ENCODE data around the gene RCSD1.

The RCSD1 gene

DNA sequence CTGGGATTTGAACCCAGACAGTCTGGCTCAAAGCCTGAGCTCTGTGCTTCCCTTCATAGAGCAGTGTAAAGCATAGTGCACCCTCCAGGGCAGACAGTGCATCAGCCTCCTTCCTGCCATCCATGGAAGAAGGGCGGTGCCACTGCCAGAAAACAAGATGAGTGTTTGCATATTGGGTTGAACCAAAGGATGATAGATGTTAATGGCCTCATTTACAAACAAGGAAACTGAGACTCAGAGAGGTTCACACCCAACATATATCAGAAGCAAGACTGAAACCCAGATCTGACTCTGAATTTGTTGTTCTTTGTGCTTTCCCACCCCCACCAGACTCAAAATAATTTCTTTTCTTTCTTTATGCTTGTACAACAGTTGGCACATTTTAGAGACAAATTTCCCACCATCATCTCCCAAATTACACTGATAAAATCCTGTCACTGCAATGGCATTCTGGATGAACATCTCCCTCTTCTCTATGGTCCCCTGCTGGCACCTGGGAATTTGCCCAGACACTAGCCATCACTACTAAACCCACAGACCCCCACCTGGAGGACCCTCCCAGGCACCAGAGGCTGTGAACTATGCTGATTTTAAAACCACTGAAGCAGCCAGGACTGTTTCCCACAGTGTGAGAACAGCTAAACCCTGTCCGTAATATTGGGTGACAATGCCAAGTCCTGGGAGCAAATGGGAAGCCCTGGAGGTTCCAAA, 46.3 kb downstream of the RCSD1 start:
- DNase-seq (ENCODE audit: low spot score) = no peak
- no peak overlapping the region for H3K4me2 ChIP-seq (ENCODE audit: insufficient read depth, low read length, poor library complexity, severe bottlenecking)
- H2BK12ac ChIP-seq (ENCODE audit: low read length) = no peak overlapping the region
- H3K27ac ChIP-seq (replicated peaks; ENCODE audit: low read length) = no peak overlapping the region
- no peak overlapping the region for H3K9ac ChIP-seq (ENCODE audit: low read depth, low read length, poor library complexity)
- H3K4me3 ChIP-seq (ENCODE audit: low read length in 2 of 2) = no peak overlapping the region
- H3K14ac ChIP-seq (ENCODE audit: low read length) = no peak overlapping the region
- H3K18ac ChIP-seq (ENCODE audit: low read length) = no peak overlapping the region
- no CpG with 5 or more reads among the region's 2 CpGs for whole genome bisulfite sequencing, 2 donors (ENCODE audit: extremely low coverage in 2 of 2, insufficient read length in 2 of 2, insufficient replicate concordance in 1 of 2)
- H2BK15ac ChIP-seq (ENCODE audit: low read length) = no peak overlapping the region
- H2BK5ac ChIP-seq (ENCODE audit: low read length) = no peak overlapping the region
- H3K9me3 ChIP-seq (replicated peaks in 1 of 2; ENCODE audit: control insufficient read depth in 2 of 2, insufficient read depth in 1 of 2, low read depth in 1 of 2, low read length in 2 of 2) = no peaks in the 10 kb centered on the region
- H3K23ac ChIP-seq (ENCODE audit: low read depth, low read length, poor library complexity) = no peak overlapping the region
- H3K4me1 ChIP-seq (ENCODE audit: control insufficient read depth in 2 of 2, insufficient read depth in 1 of 2, low read depth in 1 of 2, low read length in 2 of 2) = peaks cover 0 to 3% of the 10 kb centered on the region in 2 donors
- no peaks in the 10 kb centered on the region for H3K36me3 ChIP-seq (replicated peaks in 1 of 2; ENCODE audit: control insufficient read depth in 2 of 2, insufficient read depth in 2 of 2, low read length in 2 of 2)
- H3K27me3 ChIP-seq (ENCODE audit: control insufficient read depth in 3 of 3, insufficient read depth in 3 of 3, low read depth in 1 of 3, low read length in 3 of 3) = peaks cover 0 to 24% (median 0%) of the 10 kb centered on the region in 3 experiments
- no peak overlapping the region for H4K91ac ChIP-seq (ENCODE audit: low read depth, low read length, poor library complexity)
- H3K4ac ChIP-seq (ENCODE audit: low read length) = no peak overlapping the region
- H4K8ac ChIP-seq (ENCODE audit: low read depth, low read length) = no peak overlapping the region
- no peak overlapping the region for H2AK5ac ChIP-seq (ENCODE audit: low read depth, low read length)
- H2BK120ac ChIP-seq (ENCODE audit: low read depth, low read length) = no peak overlapping the region
- H3K79me1 ChIP-seq (ENCODE audit: low read depth, low read length) = no peaks in the 10 kb centered on the region
- no peak overlapping the region for H2AFZ ChIP-seq (ENCODE audit: low read length)

DNA sequence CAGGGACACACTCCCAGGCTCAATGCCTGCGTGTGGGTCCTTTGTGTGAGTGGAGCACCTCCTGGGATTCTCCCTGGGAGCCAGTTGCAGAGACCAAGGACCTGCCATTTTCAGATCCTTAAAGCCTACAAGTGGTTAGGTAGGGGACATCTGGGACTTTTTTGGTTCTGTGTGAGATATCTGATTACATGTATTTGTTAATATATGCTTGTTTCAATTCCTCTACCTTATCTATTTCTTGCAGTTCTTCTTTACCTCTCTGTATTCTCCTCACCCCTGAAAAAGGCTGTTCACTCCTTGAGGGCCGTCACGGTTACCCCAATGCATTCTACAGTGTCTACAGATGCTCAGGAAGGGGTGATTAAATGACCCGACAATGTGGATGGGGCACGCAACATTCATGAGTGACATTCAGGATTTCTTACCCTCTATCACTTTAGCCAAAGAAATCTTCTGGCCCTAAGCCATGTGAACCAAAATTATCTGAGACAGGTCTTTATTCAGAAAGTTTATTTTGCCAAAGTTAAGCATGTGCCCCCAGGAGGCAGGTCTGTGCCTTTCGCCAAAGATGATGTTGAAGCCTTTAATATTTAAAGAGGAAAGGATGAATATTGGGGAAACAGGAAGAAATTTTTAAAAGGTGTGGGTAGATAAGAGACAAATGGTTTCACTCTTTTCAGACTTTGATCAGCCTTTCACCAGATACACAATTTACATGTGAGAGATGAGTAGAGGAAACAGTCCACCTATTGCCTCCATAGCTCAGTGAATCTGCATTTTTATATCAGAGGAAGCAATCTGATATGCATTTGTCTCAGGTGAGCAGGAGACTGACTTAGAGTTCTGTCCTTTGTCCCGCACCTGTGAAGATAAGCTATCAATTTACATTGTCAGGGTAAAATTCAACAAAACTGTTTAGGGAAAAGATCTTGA, 47.1 kb downstream of the RCSD1 start:
- H3K14ac ChIP-seq (ENCODE audit: low read length) = no peak overlapping the region
- H4K91ac ChIP-seq (ENCODE audit: low read depth, low read length, poor library complexity) = no peak overlapping the region
- H2BK12ac ChIP-seq (ENCODE audit: low read length) = no peak overlapping the region
- no peaks in the 10 kb centered on the region for H3K79me1 ChIP-seq (ENCODE audit: low read depth, low read length)
- H3K9me3 ChIP-seq (replicated peaks in 1 of 2; ENCODE audit: control insufficient read depth in 2 of 2, insufficient read depth in 1 of 2, low read depth in 1 of 2, low read length in 2 of 2) = no peaks in the 10 kb centered on the region
- H3K4ac ChIP-seq (ENCODE audit: low read length) = no peak overlapping the region
- no peak overlapping the region for H2BK5ac ChIP-seq (ENCODE audit: low read length)
- no peak overlapping the region for H3K27ac ChIP-seq (replicated peaks; ENCODE audit: low read length)
- H2AFZ ChIP-seq (ENCODE audit: low read length) = no peak overlapping the region
- H3K18ac ChIP-seq (ENCODE audit: low read length) = no peak overlapping the region
- H3K4me3 ChIP-seq (ENCODE audit: low read length in 2 of 2) = no peak overlapping the region
- DNase-seq (ENCODE audit: low spot score) = no peak
- H2BK120ac ChIP-seq (ENCODE audit: low read depth, low read length) = no peak overlapping the region
- H4K8ac ChIP-seq (ENCODE audit: low read depth, low read length) = no peak overlapping the region
- no peak overlapping the region for H3K23ac ChIP-seq (ENCODE audit: low read depth, low read length, poor library complexity)
- H2BK15ac ChIP-seq (ENCODE audit: low read length) = no peak overlapping the region
- H3K4me2 ChIP-seq (ENCODE audit: insufficient read depth, low read length, poor library complexity, severe bottlenecking) = no peak overlapping the region
- H3K9ac ChIP-seq (ENCODE audit: low read depth, low read length, poor library complexity) = no peak overlapping the region
- no CpG with 5 or more reads among the region's 7 CpGs for WGBS, 2 donors (ENCODE audit: extremely low coverage in 2 of 2, insufficient read length in 2 of 2, insufficient replicate concordance in 1 of 2)
- H3K4me1 ChIP-seq (ENCODE audit: control insufficient read depth in 2 of 2, insufficient read depth in 1 of 2, low read depth in 1 of 2, low read length in 2 of 2) = peaks cover 0 to 3% of the 10 kb centered on the region in 2 donors
- no peak overlapping the region for H2AK5ac ChIP-seq (ENCODE audit: low read depth, low read length)
- no peaks in the 10 kb centered on the region for H3K36me3 ChIP-seq (replicated peaks in 1 of 2; ENCODE audit: control insufficient read depth in 2 of 2, insufficient read depth in 2 of 2, low read length in 2 of 2)
- H3K27me3 ChIP-seq (ENCODE audit: control insufficient read depth in 3 of 3, insufficient read depth in 3 of 3, low read depth in 1 of 3, low read length in 3 of 3) = peaks cover 0 to 26% (median 0%) of the 10 kb centered on the region in 3 experiments

DNA sequence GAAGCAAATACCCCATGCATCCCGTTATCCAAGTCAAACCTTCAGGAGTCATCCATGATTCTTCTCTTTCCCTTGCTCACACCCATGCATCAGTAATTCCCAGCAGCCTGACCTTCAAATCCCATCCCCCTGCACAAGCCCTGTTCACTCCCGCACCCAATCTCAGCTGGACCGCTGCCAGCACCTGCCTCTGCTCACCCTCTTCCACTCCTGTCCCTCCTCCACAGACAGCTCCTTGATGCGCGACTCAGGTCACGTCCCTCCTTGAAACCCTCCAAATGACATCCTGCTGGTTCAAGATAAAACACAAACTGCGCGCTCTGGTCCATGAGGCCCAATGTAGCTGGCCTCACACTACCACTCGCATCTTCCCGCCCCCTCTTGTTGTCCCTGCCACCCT, 48.4 kb downstream of the RCSD1 start:
- Histone ChIP-seq H3K4me1 (ENCODE audit: control insufficient read depth in 2 of 2, insufficient read depth in 1 of 2, low read depth in 1 of 2, low read length in 2 of 2) (peaks cover 0 to 8% of the 10 kb centered on the region in 2 donors), H3K27me3 (ENCODE audit: control insufficient read depth in 3 of 3, insufficient read depth in 3 of 3, low read depth in 1 of 3, low read length in 3 of 3) (peaks cover 0 to 34% (median 0%) of the 10 kb centered on the region in 3 experiments), H3K23ac (ENCODE audit: low read depth, low read length, poor library complexity) (no peak overlapping the region), H2BK120ac (ENCODE audit: low read depth, low read length) (no peak overlapping the region), H3K36me3 (replicated peaks in 1 of 2; ENCODE audit: control insufficient read depth in 2 of 2, insufficient read depth in 2 of 2, low read length in 2 of 2) (no peaks in the 10 kb centered on the region), H3K18ac (ENCODE audit: low read length) (peak overlapping the region; percentile 1), H2AK5ac (ENCODE audit: low read depth, low read length) (no peak overlapping the region), H4K91ac (ENCODE audit: low read depth, low read length, poor library complexity) (no peak overlapping the region), H3K79me1 (ENCODE audit: low read depth, low read length) (no peaks in the 10 kb centered on the region), H3K9me3 (replicated peaks in 1 of 2; ENCODE audit: control insufficient read depth in 2 of 2, insufficient read depth in 1 of 2, low read depth in 1 of 2, low read length in 2 of 2) (no peaks in the 10 kb centered on the region), H3K4me2 (ENCODE audit: insufficient read depth, low read length, poor library complexity, severe bottlenecking) (no peak overlapping the region), H2BK15ac (ENCODE audit: low read length) (no peak overlapping the region), H3K27ac (replicated peaks; ENCODE audit: low read length) (no peak overlapping the region), H3K4me3 (ENCODE audit: low read length in 2 of 2) (no peak overlapping the region), H2BK12ac (ENCODE audit: low read length) (peak overlapping the region; percentile 26), H2AFZ (ENCODE audit: low read length) (no peak overlapping the region), H3K9ac (ENCODE audit: low read depth, low read length, poor library complexity) (no peak overlapping the region), H2BK5ac (ENCODE audit: low read length) (no peak overlapping the region), H3K4ac (ENCODE audit: low read length) (no peak overlapping the region), H3K14ac (ENCODE audit: low read length) (peak overlapping the region; percentile 51), H4K8ac (ENCODE audit: low read depth, low read length) (no peak overlapping the region)
- no peak for DNase-seq (ENCODE audit: low spot score)
- no CpG with 5 or more reads among the region's 10 CpGs for whole genome bisulfite sequencing, 2 donors (ENCODE audit: extremely low coverage in 2 of 2, insufficient read length in 2 of 2, insufficient replicate concordance in 1 of 2)

DNA sequence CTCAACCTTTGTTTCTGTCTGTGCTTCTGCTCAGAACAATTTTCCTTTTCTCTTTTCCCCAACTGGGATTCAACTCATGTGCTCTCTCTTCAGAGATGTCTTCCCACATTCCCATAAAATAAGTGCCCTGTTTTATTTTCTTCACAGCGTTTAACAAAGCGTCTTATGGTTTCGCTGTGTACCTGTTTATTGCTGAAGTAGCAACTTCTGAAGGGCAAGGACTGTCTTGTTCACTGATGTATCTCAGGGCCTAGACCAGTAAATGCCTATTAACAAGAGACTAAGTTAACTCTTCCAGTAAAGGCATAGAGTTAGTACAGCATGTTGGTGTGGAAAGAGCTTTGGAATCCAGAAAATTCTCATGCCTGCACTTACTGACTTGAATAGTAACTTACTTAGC, 48.8 kb downstream of the RCSD1 start:
- Histone ChIP-seq H3K4ac (ENCODE audit: low read length) (no peak overlapping the region), H3K9me3 (replicated peaks in 1 of 2; ENCODE audit: control insufficient read depth in 2 of 2, insufficient read depth in 1 of 2, low read depth in 1 of 2, low read length in 2 of 2) (no peaks in the 10 kb centered on the region), H4K91ac (ENCODE audit: low read depth, low read length, poor library complexity) (no peak overlapping the region), H3K79me1 (ENCODE audit: low read depth, low read length) (no peaks in the 10 kb centered on the region), H3K18ac (ENCODE audit: low read length) (no peak overlapping the region), H3K27ac (replicated peaks; ENCODE audit: low read length) (no peak overlapping the region), H3K4me2 (ENCODE audit: insufficient read depth, low read length, poor library complexity, severe bottlenecking) (no peak overlapping the region), H3K23ac (ENCODE audit: low read depth, low read length, poor library complexity) (no peak overlapping the region), H3K9ac (ENCODE audit: low read depth, low read length, poor library complexity) (no peak overlapping the region), H2AK5ac (ENCODE audit: low read depth, low read length) (no peak overlapping the region), H3K4me1 (ENCODE audit: control insufficient read depth in 2 of 2, insufficient read depth in 1 of 2, low read depth in 1 of 2, low read length in 2 of 2) (peaks cover 2 to 12% of the 10 kb centered on the region in 2 donors), H3K14ac (ENCODE audit: low read length) (peak overlapping the region; percentile 51), H3K4me3 (ENCODE audit: low read length in 2 of 2) (no peak overlapping the region), H2BK15ac (ENCODE audit: low read length) (no peak overlapping the region), H2BK120ac (ENCODE audit: low read depth, low read length) (no peak overlapping the region), H2AFZ (ENCODE audit: low read length) (no peak overlapping the region), H2BK12ac (ENCODE audit: low read length) (no peak overlapping the region), H4K8ac (ENCODE audit: low read depth, low read length) (no peak overlapping the region), H3K27me3 (ENCODE audit: control insufficient read depth in 3 of 3, insufficient read depth in 3 of 3, low read depth in 1 of 3, low read length in 3 of 3) (peaks cover 0 to 38% (median 0%) of the 10 kb centered on the region in 3 experiments), H2BK5ac (ENCODE audit: low read length) (no peak overlapping the region), H3K36me3 (replicated peaks in 1 of 2; ENCODE audit: control insufficient read depth in 2 of 2, insufficient read depth in 2 of 2, low read length in 2 of 2) (no peaks in the 10 kb centered on the region)
- no peak for DNase-seq (ENCODE audit: low spot score)
- no CpG with 5 or more reads among the region's 3 CpGs for WGBS, 2 donors (ENCODE audit: extremely low coverage in 2 of 2, insufficient read length in 2 of 2, insufficient replicate concordance in 1 of 2)
